GM21447 (cell line): ENCODE measurements around the gene THBS2.
A peak's percentile ranks its signal among the peaks of the same experiment; 100 is the strongest.
"Not testable (repeated sequence)": the region's sequence is repeated elsewhere in the genome, so short reads cannot be mapped to it uniquely, and the experiment has no call there.

Experiments used
- ATAC-seq: cut with Tn5 transposase; IDR thresholded peaks from one replicate; pipeline ENCODE4 v1.9.1; 2021; ENCODE audit not compliant: unreplicated experiment

Gene THBS2

GRCh38 chr6:169212897-169213813 is 40.5 kb downstream of the THBS2 start:
- peak; percentile 100 for ATAC-seq

DNA sequence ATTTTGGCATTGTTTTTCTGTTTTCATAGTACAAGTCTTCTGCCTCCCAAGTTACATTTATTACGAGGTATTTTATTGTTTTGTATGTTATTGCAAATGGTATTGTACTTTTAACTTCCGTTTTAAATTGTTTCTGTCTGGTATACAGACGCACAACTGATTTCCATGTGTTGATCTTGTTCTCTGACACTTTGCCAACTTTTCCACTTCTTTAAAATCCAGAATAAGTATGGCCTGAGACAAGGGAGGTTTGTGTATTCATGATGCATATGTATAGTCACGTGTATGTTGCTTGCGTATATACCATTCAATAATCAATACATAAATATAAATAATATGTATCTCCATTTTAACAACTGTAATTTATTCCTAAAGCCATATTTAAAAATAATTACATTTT is 41.2 kb downstream of the THBS2 start:
- ATAC-seq: no peak

GRCh38 chr6:169211881-169212280 is 41.8 kb downstream of the THBS2 start:
- no peak for ATAC-seq

DNA sequence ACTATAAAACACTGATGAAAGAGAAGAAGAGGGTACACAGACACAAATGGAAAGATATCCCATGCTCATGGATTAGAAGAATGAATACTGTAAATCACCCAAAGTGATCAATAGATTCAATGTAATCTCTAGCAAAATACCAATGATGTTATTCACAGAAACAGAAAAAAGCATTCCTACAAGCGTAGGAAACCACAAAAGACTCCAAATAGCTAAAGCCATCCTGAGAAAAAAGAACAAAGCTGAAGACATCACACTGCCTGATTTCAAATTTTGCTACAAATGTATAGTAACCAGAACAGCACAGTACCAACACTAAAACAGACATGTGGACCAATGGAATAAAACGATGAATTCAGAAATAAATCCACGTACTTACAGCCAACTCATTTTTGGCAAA is 43.0 kb downstream of the THBS2 start:
- no peak for ATAC-seq

- ATAC-seq: no peak
These were observed 45.6 kb downstream of the THBS2 start for GRCh38 chr6:169208011-169208410.

DNA sequence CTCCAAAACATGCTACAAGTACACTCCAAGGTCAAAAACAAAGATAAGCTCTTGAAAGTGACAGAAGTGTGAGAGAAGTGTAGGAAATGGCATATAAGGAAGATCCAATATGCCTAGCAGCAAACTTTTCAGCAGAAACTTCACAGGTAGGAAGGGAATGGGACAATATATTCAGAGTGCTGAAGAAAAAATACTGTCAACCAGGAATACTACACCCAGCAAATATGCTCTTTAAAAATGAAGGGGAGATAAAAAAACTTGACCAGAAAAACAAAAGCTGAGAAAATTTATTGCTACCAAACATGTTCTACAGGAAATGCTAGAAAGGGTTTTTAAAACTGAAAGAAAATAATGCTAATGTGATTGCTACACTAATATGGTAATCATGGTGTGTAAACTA is 46.2 kb downstream of the THBS2 start:
- ATAC-seq: no peak

DNA sequence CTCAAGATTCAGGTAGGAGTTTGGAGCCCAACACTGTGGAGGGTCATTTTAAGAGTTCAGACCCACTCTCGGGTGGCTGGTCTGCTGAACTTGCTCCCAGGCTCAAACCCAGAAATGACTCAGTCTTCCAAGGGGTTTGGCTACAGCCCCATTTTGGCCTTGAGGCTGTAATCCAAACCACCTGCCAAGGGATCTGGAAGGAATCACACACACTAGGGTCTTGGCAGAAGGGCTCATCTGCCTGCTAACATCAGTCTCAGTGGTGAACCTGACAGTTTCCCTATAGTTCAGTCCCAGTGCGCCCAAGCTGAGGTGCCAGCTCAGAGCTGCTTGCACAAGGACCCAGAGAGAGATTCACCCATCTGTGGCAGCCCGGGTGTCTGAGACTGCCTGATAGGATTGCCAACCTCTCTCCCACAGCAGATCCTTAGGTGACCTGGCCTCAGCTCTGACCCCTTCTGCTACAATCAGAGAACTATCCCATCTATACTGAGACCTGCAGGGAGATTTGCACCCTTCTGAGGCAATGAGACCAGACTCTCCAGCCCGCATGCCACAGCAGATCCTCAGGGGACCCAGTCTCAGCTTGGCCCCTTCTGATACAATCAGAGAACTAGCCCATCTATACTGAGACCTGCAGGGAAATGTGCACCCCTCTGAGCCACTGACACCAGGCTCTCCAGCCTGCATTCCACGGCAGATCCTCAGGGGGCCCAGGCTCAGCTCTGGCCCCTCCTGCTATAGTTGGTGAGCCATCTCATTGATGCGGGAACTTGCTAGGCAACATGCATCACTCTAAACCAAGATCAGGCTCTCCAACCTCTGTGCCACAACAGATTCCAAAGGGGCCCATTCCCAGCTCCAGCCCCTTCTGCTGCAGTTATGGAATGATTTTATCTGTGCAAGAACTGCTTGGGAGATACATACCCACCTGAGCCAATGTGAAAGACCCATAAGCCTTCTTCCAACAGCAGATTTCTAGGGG is 48.2 kb downstream of the THBS2 start:
- ATAC-seq: no peak

DNA sequence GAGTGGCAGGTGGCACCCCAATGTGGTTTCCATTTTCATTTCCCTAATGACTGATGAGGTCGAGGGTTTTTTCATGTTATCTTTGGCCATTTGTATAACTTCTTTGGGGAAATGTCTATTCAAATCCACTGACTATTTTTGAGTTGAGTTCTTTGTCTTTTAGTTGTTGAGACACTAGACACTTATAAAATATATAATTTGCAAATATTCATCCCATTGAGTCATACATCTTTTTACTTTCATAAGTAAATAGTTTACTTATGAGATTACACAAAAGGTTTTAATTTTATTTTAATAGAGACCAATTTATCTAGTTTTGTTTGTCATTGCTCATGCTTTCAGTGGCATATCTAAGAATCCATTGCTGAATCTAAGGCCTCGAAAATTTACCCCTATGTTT is 49.5 kb downstream of the THBS2 start:
- ATAC-seq: no peak

GRCh38 chr6:169201985-169202384 is 51.7 kb downstream of the THBS2 start:
- ATAC-seq: no peak

- ATAC-seq: no peak
These were observed 52.6 kb downstream of the THBS2 start for GRCh38 chr6:169200893-169201514.

GRCh38 chr6:169199625-169200335 is 53.9 kb downstream of the THBS2 start:
- no peak for ATAC-seq

- ATAC-seq: no peak
These were observed 54.8 kb downstream of the THBS2 start for GRCh38 chr6:169198885-169199284.

GRCh38 chr6:169197929-169198328 is 55.7 kb downstream of the THBS2 start:
- ATAC-seq: not testable (repeated sequence)

DNA sequence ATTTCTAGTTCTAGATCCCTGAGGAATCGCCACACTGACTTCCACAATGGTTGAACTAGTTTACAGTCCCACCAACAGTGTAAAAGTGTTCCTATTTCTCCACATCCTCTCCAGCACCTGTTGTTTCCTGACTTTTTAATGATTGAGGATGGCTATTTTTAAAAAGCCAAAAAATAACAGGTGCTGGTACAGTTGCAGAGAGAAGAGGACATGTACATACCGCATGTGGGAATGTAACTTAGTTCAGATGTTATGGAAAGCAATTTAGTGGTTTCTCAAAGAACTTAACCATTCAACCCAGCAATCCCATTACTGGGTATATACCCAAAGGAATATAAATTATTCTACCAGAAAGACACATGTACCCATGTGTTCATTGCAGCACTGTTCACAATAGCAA is 57.4 kb downstream of the THBS2 start:
- not testable (repeated sequence) for ATAC-seq

DNA sequence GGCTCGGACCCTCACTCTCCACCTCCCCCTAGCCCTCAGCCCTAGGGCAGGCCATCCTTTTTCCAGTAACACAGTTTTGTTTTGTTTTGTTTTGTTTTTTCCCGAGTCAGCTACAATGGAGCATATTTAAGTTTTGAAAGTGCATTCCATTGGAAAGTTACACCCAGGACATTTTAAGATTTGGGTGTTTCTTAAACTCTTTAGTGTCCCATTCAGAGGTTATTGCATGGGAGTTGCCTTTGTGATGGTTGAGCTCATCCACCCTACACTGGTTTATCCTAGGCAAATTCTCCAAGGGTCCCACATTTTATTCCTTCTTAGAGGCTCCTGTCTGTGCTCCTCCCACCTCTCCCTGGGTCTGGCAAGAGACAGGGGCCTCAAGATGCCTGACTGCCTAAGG is 58.9 kb downstream of the THBS2 start:
- ATAC-seq: no peak

- ATAC-seq: no peak
These were observed 62.7 kb downstream of the THBS2 start for GRCh38 chr6:169190970-169191369.

GRCh38 chr6:169190144-169190584 is 63.5 kb downstream of the THBS2 start:
- ATAC-seq: no peak

- no peak for ATAC-seq
These were observed 64.0 kb downstream of the THBS2 start for GRCh38 chr6:169189686-169190085.

DNA sequence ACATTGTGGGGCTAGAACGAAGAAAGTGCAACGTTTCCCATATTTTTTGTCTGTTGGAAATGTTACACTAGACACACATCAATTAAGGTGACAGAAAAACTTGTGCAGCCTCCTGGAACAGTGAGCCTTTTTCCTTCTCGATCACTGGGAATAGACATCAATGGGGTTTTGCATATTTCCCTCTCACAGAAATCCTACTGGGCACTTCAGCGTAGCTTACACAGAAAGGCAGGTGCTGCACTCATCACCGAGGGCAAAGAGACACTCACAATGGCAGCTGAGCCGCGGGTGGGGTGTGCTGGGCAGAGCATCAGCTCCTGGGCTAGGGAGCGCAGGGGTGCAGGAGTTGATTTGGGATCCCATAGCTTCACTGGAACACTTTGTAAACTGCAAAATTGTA is 64.5 kb downstream of the THBS2 start:
- no peak for ATAC-seq

- ATAC-seq: no peak
These were observed 65.2 kb downstream of the THBS2 start for GRCh38 chr6:169188475-169188874.
